BE2C (cell line): ENCODE measurements around the gene RRBP1.

ENCODE experiments used
- DNase-seq: peaks from one replicate; pipeline ENCODE4 v3.0.0-alpha.2; 2020
- H3K27me3 ChIP-seq: fragments of 250-450 bp; sonication (Bioruptor Pico); 2 replicates; pipeline ENCODE4 v1.5.1; 2020; ENCODE audit warnings: mild to moderate bottlenecking
- H3K36me3 ChIP-seq: fragments of 250-450 bp; sonication (Bioruptor Pico); 2 replicates; pipeline ENCODE4 v1.5.1; 2020; ENCODE audit warnings: mild to moderate bottlenecking
- H3K4me1 ChIP-seq: fragments of 250-450 bp; sonication (Bioruptor Pico); 2 replicates; pipeline ENCODE4 v1.5.1; 2020
- H3K4me3 ChIP-seq: 2 replicates; pipeline ENCODE4 v1.5.1; 2011; ENCODE audit warnings: low read depth, low read length
- H3K9me3 ChIP-seq: fragments of 250-450 bp; sonication (Bioruptor Pico); 2 replicates; pipeline ENCODE4 v1.5.1; 2020
- CTCF ChIP-seq: IDR thresholded peaks from 2 replicates; pipeline ENCODE4 v1.5.1; 2012; ENCODE audit warnings: mild to moderate bottlenecking, low read depth, low read length

RRBP1 gene

DNA sequence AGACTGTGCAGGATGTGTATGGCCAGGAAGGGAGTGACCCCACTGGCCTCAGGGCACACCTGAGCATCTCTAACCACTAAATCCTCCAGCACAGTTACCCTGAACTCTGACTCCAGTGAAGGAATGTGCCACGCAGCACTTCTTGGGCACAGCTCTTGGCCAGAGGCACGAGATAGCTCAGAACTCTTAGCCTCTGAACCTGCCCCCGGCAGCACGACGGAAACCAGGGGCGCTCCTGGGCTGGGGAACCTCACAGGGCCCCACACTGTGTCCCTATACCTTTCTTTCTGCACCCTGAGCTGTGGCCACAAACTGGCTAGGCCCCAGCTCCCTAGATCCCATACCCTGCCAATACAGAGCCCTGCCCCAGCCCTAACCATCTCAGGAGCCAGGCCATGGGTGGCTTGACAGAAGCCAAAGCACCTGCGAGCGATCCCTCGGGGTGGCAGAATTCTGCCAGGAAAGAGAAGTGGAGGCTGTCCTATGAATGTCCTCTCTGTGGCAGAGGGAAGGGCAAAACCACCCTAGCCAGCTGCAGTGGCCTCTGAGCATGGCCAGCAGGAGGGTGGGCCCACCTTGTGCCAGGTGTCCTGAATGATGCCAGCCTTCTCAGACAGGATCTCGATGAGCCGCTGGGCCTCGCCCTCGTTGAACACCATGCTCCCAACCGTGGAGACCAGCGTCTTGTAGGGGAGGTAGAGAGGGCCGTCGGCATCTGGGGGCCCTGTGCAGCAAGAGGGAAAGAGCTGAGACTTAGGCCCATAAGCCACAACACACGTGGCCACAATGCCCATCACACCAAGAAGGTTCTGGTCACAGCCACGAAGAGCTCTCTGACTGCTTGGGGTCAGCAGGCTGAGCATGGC, 39.4 kb downstream of the RRBP1 start:
- Histone ChIP-seq H3K4me1 (peaks cover 9% of the 10 kb centered on the region), H3K36me3 (no peaks in the 10 kb centered on the region), H3K9me3 (no peaks in the 10 kb centered on the region), H3K27me3 (no peaks in the 10 kb centered on the region), H3K4me3 (no peak overlapping the region)
- no peak for TF ChIP-seq CTCF
- DNase-seq, result no peak

- H3K4me1 ChIP-seq, result peaks cover 9% of the 10 kb centered on the region
- no peaks in the 10 kb centered on the region for H3K27me3 ChIP-seq
- H3K4me3 ChIP-seq, result no peak overlapping the region
- no peak for TF ChIP-seq CTCF
- H3K9me3 ChIP-seq, result no peaks in the 10 kb centered on the region
- DNase-seq, result no peak
- no peaks in the 10 kb centered on the region for H3K36me3 ChIP-seq
Observed at GRCh38 chr20:17641993-17642392, 40.0 kb downstream of the RRBP1 start.

DNA sequence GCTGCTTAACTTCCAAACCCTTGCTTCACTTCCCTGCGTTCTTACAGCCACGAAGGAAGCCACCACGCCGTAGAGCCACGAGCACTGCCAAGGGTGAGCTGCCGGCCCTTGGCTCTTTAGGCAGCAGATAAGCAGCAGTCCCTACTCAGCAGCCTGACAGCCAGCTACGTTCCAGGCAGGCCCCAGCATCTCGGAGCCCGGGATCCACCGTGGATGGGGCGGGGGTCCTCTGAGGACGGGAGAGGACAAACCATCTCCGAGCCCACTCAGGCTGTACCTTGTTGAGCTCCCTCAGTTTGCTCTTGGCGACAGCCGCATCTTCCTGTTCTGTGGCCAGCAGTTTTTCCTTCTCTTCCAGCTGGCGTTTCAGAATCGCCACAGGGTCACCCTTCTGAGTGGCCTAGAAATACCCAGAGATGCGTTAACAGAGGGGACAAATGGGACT, 40.5 kb downstream of the RRBP1 start:
- no peaks in the 10 kb centered on the region for H3K9me3 ChIP-seq
- peaks cover 9% of the 10 kb centered on the region for H3K4me1 ChIP-seq
- H3K27me3 ChIP-seq, result no peaks in the 10 kb centered on the region
- TF ChIP-seq CTCF, result no peak
- no peak for DNase-seq
- no peaks in the 10 kb centered on the region for H3K36me3 ChIP-seq
- H3K4me3 ChIP-seq, result no peak overlapping the region

DNA sequence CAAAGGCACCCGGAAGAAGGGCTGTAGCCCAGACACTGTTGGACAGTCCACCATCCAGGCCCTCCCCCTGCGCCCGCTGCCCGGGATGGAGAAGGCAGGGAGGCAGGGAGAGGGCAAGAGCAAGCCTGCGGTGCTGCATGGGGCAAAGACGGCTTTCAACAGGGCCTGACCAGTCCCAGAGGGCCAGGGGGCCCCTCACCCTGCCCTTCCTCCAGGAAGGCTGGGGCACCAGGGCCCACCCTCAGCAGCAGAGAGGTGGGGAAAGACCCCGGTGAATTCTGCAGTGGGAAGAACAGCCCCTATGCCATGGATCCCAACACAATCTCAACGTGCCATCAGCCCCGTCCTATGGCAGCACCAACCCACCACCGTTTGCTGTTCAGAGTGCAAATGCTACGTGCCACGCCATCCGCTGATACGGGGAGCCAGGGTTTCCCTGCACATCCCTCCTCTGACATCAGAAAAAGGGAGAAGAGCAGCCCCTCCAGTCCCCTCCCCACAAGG, 41.1 kb downstream of the RRBP1 start:
- no peaks in the 10 kb centered on the region for H3K36me3 ChIP-seq
- no peak for TF ChIP-seq CTCF

GRCh38 chr20:17640146-17640874, 41.7 kb downstream of the RRBP1 start:
- Histone ChIP-seq H3K4me3 (no peak overlapping the region), H3K27me3 (no peaks in the 10 kb centered on the region), H3K36me3 (no peaks in the 10 kb centered on the region), H3K9me3 (no peaks in the 10 kb centered on the region), H3K4me1 (peaks cover 5% of the 10 kb centered on the region; the same call in 1 of the 2 replicates)
- no peak for TF ChIP-seq CTCF
- no peak for DNase-seq

More for the DNA sequence above, 41.1 kb downstream of the RRBP1 start:
- no peak overlapping the region for H3K4me3 ChIP-seq
- H3K9me3 ChIP-seq, result no peaks in the 10 kb centered on the region
- H3K4me1 ChIP-seq, result peaks cover 5% of the 10 kb centered on the region
- H3K27me3 ChIP-seq, result no peaks in the 10 kb centered on the region
- no peak for DNase-seq
